OCI-LY7 (cell line): ENCODE results near the gene ARL5B. TPM values are rescaled to one million over a fixed set of nuclear protein-coding genes. Genes with fewer than 3 reads are reported as not detected.

Experiments used
- BruUV-seq: library from RNA; stranded (reverse); fragments of 400-500 nt; replicated peaks from 2 replicates; lab custom pipeline; 2021; lab: Mats Ljungman, UMichigan
- CTCF ChIA-PET: fragments of 300-600 bp; sonication (Branson Sonifier 250); formaldehyde crosslinking; loops from one replicate; lab custom pipeline; 2022; ENCODE audit warnings: antibody characterized with exemption; ENCODE audit not compliant: unreplicated experiment; lab: Charles Lee
- POLR2A ChIA-PET: fragments of 300-600 bp; sonication (Branson Sonifier 250); formaldehyde crosslinking; loops from one replicate; lab custom pipeline; 2022; ENCODE audit warnings: antibody characterized with exemption; lab: Charles Lee
- DNase-seq: peaks from one replicate; pipeline ENCODE4 v3.0.0-alpha.2; 2015; ENCODE audit warnings: low spot score
- H2AFZ ChIP-seq: fragments of 200-600 bp; sonication (generic), shearing (Covaris generic); 2 replicates; pipeline ENCODE4 v1.6.1; 2014; ENCODE audit warnings: mild to moderate bottlenecking, antibody characterized with exemption, low read length, moderate library complexity
- H3K27ac ChIP-seq: fragments of 200-600 bp; sonication (generic); 2 replicates; pipeline ENCODE4 v1.5.1; 2014; ENCODE audit warnings: mixed run types, low read depth, mild to moderate bottlenecking, moderate library complexity, low read length, inconsistent platforms; ENCODE audit not compliant: poor library complexity, severe bottlenecking
- H3K36me3 ChIP-seq: fragments of 200-600 bp; sonication (generic); 2 replicates; pipeline ENCODE4 v1.6.1; 2014; ENCODE audit warnings: mild to moderate bottlenecking, antibody characterized with exemption, low read length, moderate library complexity, mixed read lengths; ENCODE audit not compliant: insufficient read depth
- H3K4me1 ChIP-seq: fragments of 200-600 bp; sonication (generic); 2 replicates; pipeline ENCODE4 v1.5.1; 2014; ENCODE audit warnings: mild to moderate bottlenecking, low read length; ENCODE audit not compliant: insufficient read depth, poor library complexity, severe bottlenecking
- H3K4me2 ChIP-seq: fragments of 200-600 bp; sonication (generic); 2 replicates; pipeline ENCODE4 v1.6.1; 2014; ENCODE audit warnings: mild to moderate bottlenecking, low read length
- H3K4me3 ChIP-seq: fragments of 200-600 bp; sonication (generic); 2 replicates; pipeline ENCODE4 v1.5.1; 2014; ENCODE audit warnings: mild to moderate bottlenecking, low read depth, low read length; ENCODE audit not compliant: poor library complexity, severe bottlenecking
- H3K79me2 ChIP-seq: fragments of 200-600 bp; sonication (generic); 2 replicates; pipeline ENCODE4 v1.6.1; 2016; ENCODE audit warnings: low read depth, mild to moderate bottlenecking, low read length, moderate library complexity, mixed read lengths; ENCODE audit not compliant: insufficient read depth
- H3K9me2 ChIP-seq: fragments of 200-600 bp; sonication (generic); 2 replicates; pipeline ENCODE4 v1.6.1; 2016; ENCODE audit warnings: mild to moderate bottlenecking, low read length, mixed read lengths; ENCODE audit not compliant: insufficient read depth
- H3K9me3 ChIP-seq: fragments of 200-600 bp; sonication (generic); 2 replicates; pipeline ENCODE4 v1.6.1; 2014; ENCODE audit warnings: mild to moderate bottlenecking, mixed run types, low read length, mixed read lengths
- H4K20me1 ChIP-seq: fragments of 200-600 bp; sonication (generic); 2 replicates; pipeline ENCODE4 v1.6.1; 2014; ENCODE audit warnings: mild to moderate bottlenecking, antibody characterized with exemption, low read length, moderate library complexity, mixed read lengths; ENCODE audit not compliant: insufficient read depth
- CTCF ChIP-seq: fragments of 200-600 bp; sonication (generic); conservative IDR thresholded peaks from 2 replicates; pipeline ENCODE4 v1.5.1; 2014; ENCODE audit warnings: mild to moderate bottlenecking, antibody characterized with exemption, low read length, moderate library complexity, mixed read lengths
- EZH2phosphoT487 ChIP-seq: fragments of 200-600 bp; sonication (generic); IDR thresholded peaks from 2 replicates; pipeline ENCODE4 v1.6.1; 2018; ENCODE audit warnings: low read depth, borderline replicate concordance, mild to moderate bottlenecking, mixed run types, antibody characterized with exemption, low read length, moderate library complexity, mixed read lengths
- intact Hi-C: fragments of 100-400 bp; cut with micrococcal nuclease; formaldehyde crosslinking; loops from one replicate; pipeline ENCODE4 v1.10.0; 2022; ENCODE audit not compliant: unreplicated experiment
- total RNA-seq, 2 experiments: library from RNA; depleted of rRNA in 1 of 2; stranded (reverse); fragments of >200 nt in 1 of 2; shearing (Covaris generic) in 1 of 2; gene quantifications; 2 replicates each; pipeline ENCODE4 v1.2.3, GENCODE V29; 2014 to 2022

Gene ARL5B
- total RNA-seq, 2 experiments from 2014 or later, result 11.5 to 17.5 TPM

- BruUV-seq, result no TSS peak
- no peaks in the 10 kb centered on the region for H3K9me3 ChIP-seq
- no peak overlapping the region for H3K27ac ChIP-seq
- intact Hi-C loops, result no loop called here
- H3K79me2 ChIP-seq, result peaks cover 87% of the 10 kb centered on the region
- ChIA-PET CTCF (no interaction called here), POLR2A (interaction anchor here (0.6 to 2.8 kb wide), 6 partner anchors 10 to 414 kb away, joined by 3 to 19 read pairs (median 4); no protein-coding TSS in a partner anchor)
- H2AFZ ChIP-seq, result no peak overlapping the region
- peaks cover 18% of the 10 kb centered on the region for H4K20me1 ChIP-seq
- TF ChIP-seq EZH2phosphoT487 (no peak), CTCF (no peak)
- peaks cover 16% of the 10 kb centered on the region for H3K4me1 ChIP-seq
- DNase-seq, result no peak
- H3K36me3 ChIP-seq, result peaks cover 83% of the 10 kb centered on the region
- no peak overlapping the region for H3K4me2 ChIP-seq
- no peaks in the 10 kb centered on the region for H3K9me2 ChIP-seq
- H3K4me3 ChIP-seq, result no peak overlapping the region
Observed at GRCh38 chr10:18665815-18666558, 6.8 kb downstream of the ARL5B start.

GRCh38 chr10:18666810-18667209 is 7.6 kb downstream of the ARL5B start:
- TF ChIP-seq CTCF (no peak), EZH2phosphoT487 (no peak)
- ChIA-PET CTCF (no interaction called here), POLR2A (interaction anchor here (0.6 to 2.8 kb wide), 6 partner anchors 8 to 706 kb away, joined by 3 to 19 read pairs (median 4); partner anchors contain the start of gene ARL5B)
- no peak overlapping the region for H3K4me3 ChIP-seq
- no peak overlapping the region for H3K4me2 ChIP-seq
- no peaks in the 10 kb centered on the region for H3K9me2 ChIP-seq
- peaks cover 85% of the 10 kb centered on the region for H3K36me3 ChIP-seq
- no peak overlapping the region for H2AFZ ChIP-seq
- H4K20me1 ChIP-seq, result peaks cover 10% of the 10 kb centered on the region
- H3K4me1 ChIP-seq, result peaks cover 8% of the 10 kb centered on the region
- peaks cover 79% of the 10 kb centered on the region for H3K79me2 ChIP-seq
- no peak for DNase-seq
- intact Hi-C loops, result no loop called here
- H3K27ac ChIP-seq, result no peak overlapping the region
- BruUV-seq, result no TSS peak
- H3K9me3 ChIP-seq, result no peaks in the 10 kb centered on the region

GRCh38 chr10:18668026-18668425 is 8.8 kb downstream of the ARL5B start:
- H3K36me3 ChIP-seq, result peaks cover 91% of the 10 kb centered on the region
- intact Hi-C loops, result no loop called here
- H3K9me2 ChIP-seq, result no peaks in the 10 kb centered on the region
- H3K4me1 ChIP-seq, result no peaks in the 10 kb centered on the region
- no peak overlapping the region for H3K27ac ChIP-seq
- no peak for DNase-seq
- no TSS peak for BruUV-seq
- ChIA-PET POLR2A (interaction anchor here (0.5 to 2.7 kb wide), 4 partner anchors 9 to 1489 kb away, joined by 3 to 11 read pairs (median 6); partner anchors contain the start of gene ARL5B), CTCF (no interaction called here)
- H3K79me2 ChIP-seq, result peaks cover 73% of the 10 kb centered on the region
- no peak overlapping the region for H2AFZ ChIP-seq
- no peak for TF ChIP-seq EZH2phosphoT487
- no peak for TF ChIP-seq CTCF
- no peaks in the 10 kb centered on the region for H3K9me3 ChIP-seq
- H3K4me3 ChIP-seq, result no peak overlapping the region
- 0 out of 2 replicates have a peak, but pooled peaks cover 7% of the 10 kb centered on the region for H4K20me1 ChIP-seq
- H3K4me2 ChIP-seq, result no peak overlapping the region
